Measurements from ENCODE around the gene MARCO. TPM values are rescaled to one million over a fixed set of nuclear protein-coding genes. Genes with fewer than 3 reads are reported as not detected.
A peak's percentile ranks its signal among the peaks of the same experiment; 100 is the strongest.

Gene MARCO
- total RNA-seq, 4 donors from 2014 or later: 0.91 to 6.7 (median 1.6) TPM

DNA sequence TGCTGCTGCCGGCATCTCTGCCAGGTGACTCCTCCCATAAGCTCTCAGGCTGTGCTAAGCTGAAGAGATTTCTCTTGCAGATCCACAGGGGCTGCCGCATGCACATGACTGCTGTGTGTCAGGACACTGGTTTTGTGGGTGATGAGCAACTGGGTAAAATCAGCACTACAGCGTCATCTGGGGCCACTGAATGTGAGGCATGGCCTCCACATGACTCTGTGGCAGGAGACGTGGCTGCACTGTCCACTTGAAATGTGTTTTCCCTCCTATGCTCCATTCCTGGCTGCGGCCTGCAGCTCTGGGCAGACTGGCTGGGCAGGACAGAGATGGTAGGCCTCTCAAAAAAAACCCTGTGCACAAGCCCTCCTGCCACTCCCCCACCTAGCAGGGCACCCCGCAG, 63.6 kb downstream of the MARCO start:
- TF ChIP-seq, protein P1, sequence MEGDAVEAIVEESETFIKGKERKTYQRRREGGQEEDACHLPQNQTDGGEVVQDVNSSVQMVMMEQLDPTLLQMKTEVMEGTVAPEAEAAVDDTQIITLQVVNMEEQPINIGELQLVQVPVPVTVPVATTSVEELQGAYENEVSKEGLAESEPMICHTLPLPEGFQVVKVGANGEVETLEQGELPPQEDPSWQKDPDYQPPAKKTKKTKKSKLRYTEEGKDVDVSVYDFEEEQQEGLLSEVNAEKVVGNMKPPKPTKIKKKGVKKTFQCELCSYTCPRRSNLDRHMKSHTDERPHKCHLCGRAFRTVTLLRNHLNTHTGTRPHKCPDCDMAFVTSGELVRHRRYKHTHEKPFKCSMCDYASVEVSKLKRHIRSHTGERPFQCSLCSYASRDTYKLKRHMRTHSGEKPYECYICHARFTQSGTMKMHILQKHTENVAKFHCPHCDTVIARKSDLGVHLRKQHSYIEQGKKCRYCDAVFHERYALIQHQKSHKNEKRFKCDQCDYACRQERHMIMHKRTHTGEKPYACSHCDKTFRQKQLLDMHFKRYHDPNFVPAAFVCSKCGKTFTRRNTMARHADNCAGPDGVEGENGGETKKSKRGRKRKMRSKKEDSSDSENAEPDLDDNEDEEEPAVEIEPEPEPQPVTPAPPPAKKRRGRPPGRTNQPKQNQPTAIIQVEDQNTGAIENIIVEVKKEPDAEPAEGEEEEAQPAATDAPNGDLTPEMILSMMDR (IDR thresholded peaks at IDR 0.05): no peak
- TF ChIP-seq POLR2A (IDR thresholded peaks at IDR 0.05): no peak
- intact Hi-C loops (cut with DNase I; ENCODE audit: low total_unique reads): no loop called here
- 73 to 87% methylated on average over 6 of the region's 6 CpGs for WGBS, 2 donors
- peak in 1 of 2 donors; percentile 4 for DNase-seq (ENCODE audit: low spot score in 2 of 2)
- H3K4me3 ChIP-seq (ENCODE audit: low read depth, poor library complexity, severe bottlenecking): no peak overlapping the region

DNA sequence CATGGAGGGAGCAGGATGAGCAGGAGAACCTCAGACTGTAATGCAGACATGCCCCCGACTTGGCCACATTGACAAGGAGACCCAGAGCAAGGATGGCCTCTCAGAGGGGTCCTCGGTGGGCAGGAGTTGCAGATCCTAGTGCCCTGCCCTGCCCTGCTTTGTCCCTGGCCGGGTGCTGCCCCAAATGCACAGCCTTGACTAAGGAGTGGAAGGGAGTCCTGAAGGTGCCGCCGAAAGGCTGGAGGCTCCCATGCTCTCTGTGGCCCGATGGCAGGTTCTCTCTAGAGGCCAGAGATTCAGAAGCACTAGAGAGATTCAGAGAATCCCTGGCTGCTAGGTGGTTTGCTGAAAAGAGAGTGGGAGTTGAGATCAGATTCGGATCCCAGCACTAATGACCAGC, 64.4 kb downstream of the MARCO start:
- TF ChIP-seq, protein P1 (IDR thresholded peaks at IDR 0.05): no peak
- TF ChIP-seq POLR2A (IDR thresholded peaks at IDR 0.05): no peak
- intact Hi-C loops (cut with DNase I; ENCODE audit: low total_unique reads): no loop called here
- H3K4me3 ChIP-seq (ENCODE audit: low read depth, poor library complexity, severe bottlenecking): no peak overlapping the region
- WGBS, 2 donors: 81 to 83% methylated on average over 7 of the region's 7 CpGs
- peak; percentile 5 to 67 for DNase-seq (ENCODE audit: low spot score in 2 of 2)

- 66 to 68% methylated on average over 2 of the region's 2 CpGs for WGBS, 2 donors
- H3K4me3 ChIP-seq (ENCODE audit: low read depth, poor library complexity, severe bottlenecking): no peak overlapping the region
- intact Hi-C loops (cut with DNase I; ENCODE audit: low total_unique reads): no loop called here
- DNase-seq (ENCODE audit: low spot score in 2 of 2): no peak
- TF ChIP-seq, protein P1 (IDR thresholded peaks at IDR 0.05): no peak
- TF ChIP-seq POLR2A (IDR thresholded peaks at IDR 0.05): no peak
Measured at GRCh38 chr2:119008108-119008507, 66.1 kb downstream of the MARCO start.

GRCh38 chr2:119009110-119009509, 67.1 kb downstream of the MARCO start:
- 69 to 71% methylated on average over 3 of the region's 3 CpGs for WGBS, 2 donors
- intact Hi-C loops (cut with DNase I; ENCODE audit: low total_unique reads): no loop called here

DNA sequence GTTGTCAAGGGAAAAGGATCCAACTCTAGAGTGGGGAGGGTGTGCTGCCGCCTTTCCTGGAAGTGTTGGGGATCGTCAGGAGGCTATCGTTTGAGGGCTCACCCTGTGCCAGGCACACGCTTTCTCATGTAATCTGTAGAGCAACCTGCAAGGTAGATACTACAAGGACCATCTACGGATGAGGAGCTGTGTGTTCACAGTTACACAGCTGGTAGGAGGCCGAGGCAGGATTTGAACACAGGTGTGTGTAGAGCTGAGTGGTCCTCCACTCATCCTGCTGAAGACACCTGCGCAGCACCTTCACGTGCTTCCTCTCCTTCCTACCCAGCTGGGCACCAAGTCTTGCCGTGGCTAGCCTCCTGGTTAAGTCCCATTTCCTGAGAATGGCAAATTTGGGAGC, 68.3 kb downstream of the MARCO start:
- TF ChIP-seq POLR2A (IDR thresholded peaks at IDR 0.05): no peak
- TF ChIP-seq, protein P1 (IDR thresholded peaks at IDR 0.05): no peak
- DNase-seq (ENCODE audit: low spot score in 2 of 2): peak in 1 of 2 donors; percentile 68
- WGBS, 2 donors: 71 to 72% methylated on average over 9 of the region's 9 CpGs
- intact Hi-C loops (cut with DNase I; ENCODE audit: low total_unique reads): loop anchor here (10.0 kb wide), 1 partner anchor 464 kb away; no protein-coding TSS in a partner anchor
- H3K4me3 ChIP-seq (ENCODE audit: low read depth, poor library complexity, severe bottlenecking): no peak overlapping the region

More at GRCh38 chr2:119009110-119009509, 67.1 kb downstream of the MARCO start:
- TF ChIP-seq, protein P1 (IDR thresholded peaks at IDR 0.05): no peak
- no peak for TF ChIP-seq POLR2A (IDR thresholded peaks at IDR 0.05)
- peak in 1 of 2 donors; percentile 68 for DNase-seq (ENCODE audit: low spot score in 2 of 2)
- no peak overlapping the region for H3K4me3 ChIP-seq (ENCODE audit: low read depth, poor library complexity, severe bottlenecking)

All from lower leg skin (tissue), 4 donors.